Urothelium cell line (cell line): Measurements from ENCODE around the gene COMMD1.
"Not testable (repeated sequence)": the region's sequence is repeated elsewhere in the genome, so short reads cannot be mapped to it uniquely, and the experiment has no call there.

ENCODE experiments used
- DNase-seq: peaks from one replicate; pipeline ENCODE4 v3.0.0; 2011; ENCODE audit warnings: low spot score, mixed read lengths
- FAIRE-seq: peaks from 2 replicates; lab custom pipeline; 2011; peaks lifted over from hg19 to GRCh38; lab: Jason Lieb, UNC

The COMMD1 gene

GRCh38 chr2:62014102-62014501 is 108.6 kb downstream of the COMMD1 start:
- FAIRE-seq, result peak; percentile 56
- DNase-seq, result no peak

GRCh38 chr2:62016957-62017356 is 111.5 kb downstream of the COMMD1 start:
- DNase-seq (no peak), FAIRE-seq (no peak)

GRCh38 chr2:62029910-62030309 is 124.4 kb downstream of the COMMD1 start:
- DNase-seq (no peak), FAIRE-seq (no peak)

- FAIRE-seq (no peak), DNase-seq (no peak)
These were observed 125.4 kb downstream of the COMMD1 start for GRCh38 chr2:62030902-62031301.

GRCh38 chr2:62032096-62032495 is 126.6 kb downstream of the COMMD1 start:
- FAIRE-seq, result no peak
- DNase-seq, result no peak

- FAIRE-seq, result no peak
- DNase-seq, result no peak
These were observed 129.2 kb downstream of the COMMD1 start for GRCh38 chr2:62034715-62035114.

- DNase-seq, result no peak
These were observed 130.8 kb downstream of the COMMD1 start for GRCh38 chr2:62036229-62036628.

GRCh38 chr2:62036761-62037250 is 131.3 kb downstream of the COMMD1 start:
- FAIRE-seq (no peak), DNase-seq (no peak)

More at GRCh38 chr2:62036229-62036628, 130.8 kb downstream of the COMMD1 start:
- no peak for FAIRE-seq

GRCh38 chr2:62038975-62039771 is 133.7 kb downstream of the COMMD1 start:
- DNase-seq (no peak), FAIRE-seq (no peak)

- DNase-seq, result no peak
- FAIRE-seq, result no peak
These were observed 135.5 kb downstream of the COMMD1 start for GRCh38 chr2:62040926-62041325.

- FAIRE-seq, DNase-seq: not testable (repeated sequence)
These were observed 136.4 kb downstream of the COMMD1 start for GRCh38 chr2:62041701-62042385.

GRCh38 chr2:62042400-62042799 is 136.9 kb downstream of the COMMD1 start:
- DNase-seq (no peak), FAIRE-seq (no peak)

- DNase-seq (no peak), FAIRE-seq (no peak)
These were observed 137.5 kb downstream of the COMMD1 start for GRCh38 chr2:62042944-62043343.

- DNase-seq, result no peak
These were observed 139.6 kb downstream of the COMMD1 start for GRCh38 chr2:62045017-62045543.

GRCh38 chr2:62046141-62046540 is 140.7 kb downstream of the COMMD1 start:
- no peak for FAIRE-seq
- DNase-seq, result no peak

More at GRCh38 chr2:62045017-62045543, 139.6 kb downstream of the COMMD1 start:
- peak; percentile 30 for FAIRE-seq

GRCh38 chr2:62050456-62051045 is 145.1 kb downstream of the COMMD1 start:
- DNase-seq (no peak), FAIRE-seq (no peak)

GRCh38 chr2:62054029-62054791 is 148.7 kb downstream of the COMMD1 start:
- FAIRE-seq (no peak), DNase-seq (no peak)

GRCh38 chr2:62054916-62055450 is 149.5 kb downstream of the COMMD1 start:
- FAIRE-seq, result no peak
- no peak for DNase-seq

- no peak for DNase-seq
- FAIRE-seq, result peak; percentile 50
These were observed 150.4 kb downstream of the COMMD1 start for GRCh38 chr2:62055724-62056336.

- DNase-seq (no peak), FAIRE-seq (no peak)
These were observed 150.9 kb downstream of the COMMD1 start for GRCh38 chr2:62056341-62056740.
